Parathyroid adenoma (tissue), 2 donors: ENCODE measurements around the gene TMEM222.

ENCODE experiments used
- H2AFZ ChIP-seq: fragments of 300-600 bp; sonication (generic); one replicate; pipeline ENCODE4 v1.7.0; 2017; ENCODE audit warnings: antibody characterized with exemption, mild to moderate bottlenecking
- H3K27ac ChIP-seq: fragments of 300-600 bp; sonication (generic); one replicate; pipeline ENCODE4 v1.7.0; 2017
- H3K27me3 ChIP-seq: fragments of 300-600 bp; sonication (generic); one replicate; pipeline ENCODE4 v1.7.0; 2017; ENCODE audit warnings: low read length; ENCODE audit not compliant: control insufficient read depth, insufficient read depth
- H3K36me3 ChIP-seq: fragments of 300-600 bp; sonication (generic); one replicate; pipeline ENCODE4 v1.7.0; 2017; ENCODE audit warnings: low read length; ENCODE audit not compliant: control insufficient read depth, insufficient read depth
- H3K4me1 ChIP-seq: fragments of 300-600 bp; sonication (generic); one replicate; pipeline ENCODE4 v1.7.0; 2017; ENCODE audit warnings: control low read depth
- H3K4me2 ChIP-seq: fragments of 300-600 bp; sonication (generic); one replicate; pipeline ENCODE4 v1.7.0; 2017; ENCODE audit warnings: low read length
- H3K4me3 ChIP-seq: fragments of 300-600 bp; sonication (generic); one replicate; pipeline ENCODE4 v1.7.0; 2017; ENCODE audit warnings: low read depth, low read length
- H3K79me2 ChIP-seq: fragments of 300-600 bp; sonication (generic); one replicate; pipeline ENCODE4 v1.7.0; 2017; ENCODE audit warnings: control low read depth
- H3K9ac ChIP-seq: fragments of 300-600 bp; sonication (generic); one replicate; pipeline ENCODE4 v1.7.0; 2017; ENCODE audit warnings: mild to moderate bottlenecking
- H3K9me3 ChIP-seq: fragments of 300-600 bp; sonication (generic); one replicate; pipeline ENCODE4 v1.7.0; 2017; ENCODE audit warnings: low read length; ENCODE audit not compliant: control insufficient read depth
- CTCF ChIP-seq: fragments of 300-600 bp; sonication (generic); IDR thresholded peaks from one replicate; pipeline ENCODE4 v1.7.0; 2017; ENCODE audit warnings: antibody characterized with exemption, mild to moderate bottlenecking
- donor health status: primary hyperparathyroidism.

TMEM222 gene

DNA sequence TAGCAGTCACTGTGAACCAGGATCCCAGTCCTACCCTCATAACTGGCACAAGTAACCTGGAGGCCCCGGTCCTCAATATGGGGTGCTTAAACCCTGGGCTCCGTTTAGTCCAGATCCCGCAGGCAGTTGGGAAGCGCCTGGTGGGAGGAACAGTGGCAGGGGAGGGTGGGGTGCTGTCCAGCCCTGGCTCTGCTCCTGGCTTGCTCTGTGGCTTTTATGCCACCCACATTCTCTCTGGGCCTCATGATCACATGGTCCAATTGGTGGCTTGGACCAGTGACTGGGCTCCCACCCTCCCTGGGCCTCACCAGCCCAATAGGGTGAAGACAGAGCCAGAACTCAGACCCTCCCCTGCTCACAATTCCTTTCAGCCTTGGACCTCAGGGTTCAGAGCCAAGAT lies 58.3 kb downstream of the TMEM222 start:
- Histone ChIP-seq H3K4me3 (no peak overlapping the region), H3K4me1 (no peaks in the 10 kb centered on the region), H3K27me3 (no peaks in the 10 kb centered on the region), H3K9ac (no peak overlapping the region), H2AFZ (no peak overlapping the region), H3K4me2 (no peak overlapping the region), H3K27ac (no peak overlapping the region), H3K79me2 (no peaks in the 10 kb centered on the region), H3K9me3 (no peaks in the 10 kb centered on the region), H3K36me3 (no peaks in the 10 kb centered on the region)
- no peak for TF ChIP-seq CTCF

- H3K9me3 ChIP-seq, result no peaks in the 10 kb centered on the region
- no peak overlapping the region for H3K4me2 ChIP-seq
- H2AFZ ChIP-seq, result peak overlapping the region; percentile 11
- no peak overlapping the region for H3K9ac ChIP-seq
- no peak for TF ChIP-seq CTCF
- H3K27ac ChIP-seq, result no peak overlapping the region
- no peaks in the 10 kb centered on the region for H3K36me3 ChIP-seq
- H3K79me2 ChIP-seq, result no peaks in the 10 kb centered on the region
- no peaks in the 10 kb centered on the region for H3K4me1 ChIP-seq
- H3K4me3 ChIP-seq, result no peak overlapping the region
- no peaks in the 10 kb centered on the region for H3K27me3 ChIP-seq
These were observed 59.1 kb downstream of the TMEM222 start for GRCh38 chr1:27380766-27381733.

- no peaks in the 10 kb centered on the region for H3K4me1 ChIP-seq
- H3K9me3 ChIP-seq, result no peaks in the 10 kb centered on the region
- no peak for TF ChIP-seq CTCF
- H3K79me2 ChIP-seq, result no peaks in the 10 kb centered on the region
- no peak overlapping the region for H3K27ac ChIP-seq
- no peaks in the 10 kb centered on the region for H3K27me3 ChIP-seq
- H3K36me3 ChIP-seq, result no peaks in the 10 kb centered on the region
- H2AFZ ChIP-seq, result no peak overlapping the region
- H3K9ac ChIP-seq, result no peak overlapping the region
- no peak overlapping the region for H3K4me2 ChIP-seq
- H3K4me3 ChIP-seq, result no peak overlapping the region
These were observed 60.2 kb downstream of the TMEM222 start for GRCh38 chr1:27381969-27382762.

GRCh38 chr1:27383039-27383605 lies 61.2 kb downstream of the TMEM222 start, which contains the start of gene CD164L2:
CD164L2 (minus strand) TSS chr1:27383333; CDS start chr1:27383239, 94 bp downstream.
- Histone ChIP-seq H3K4me2 (peak within 1 kb of the TSS; percentile 38), H3K9ac (no peak within 1 kb of the TSS), H3K27ac (no peak within 1 kb of the TSS), H3K4me3 (no peak within 1 kb of the TSS), H3K9me3 (no peaks in the 10 kb centered on the region), H3K79me2 (no peaks in the 10 kb centered on the region), H3K4me1 (no peaks in the 10 kb centered on the region), H3K27me3 (no peaks in the 10 kb centered on the region), H3K36me3 (no peaks in the 10 kb centered on the region), H2AFZ (no peak within 1 kb of the TSS)
- TF ChIP-seq CTCF, result no peak
